ENCODE results near the gene CDPF1.

CDPF1 gene

GRCh38 chr22:46294784-46295183, 44.7 kb upstream of the CDPF1 start:
- DNase-seq (ENCODE audit: low spot score): no peak
- H3K27ac ChIP-seq: 0 out of 2 replicates have a peak overlapping the region, but pooled peaks have one; percentile 7
- POLR2A ChIA-PET (ENCODE audit: low non-redundant PET): no interaction called here
- TF ChIP-seq CTCF (conservative IDR thresholded peaks at IDR 0.05; ENCODE audit: low read depth): no peak
- CTCF ChIA-PET: no interaction called here

- ChIA-PET POLR2A (ENCODE audit: low non-redundant PET) (no interaction called here), CTCF (no interaction called here)
- H3K27ac ChIP-seq: peak overlapping the region; percentile 45
- DNase-seq (ENCODE audit: low spot score): no peak
- TF ChIP-seq CTCF (conservative IDR thresholded peaks at IDR 0.05; ENCODE audit: low read depth): no peak
Measured at GRCh38 chr22:46293577-46294260, 43.6 kb upstream of the CDPF1 start.

GRCh38 chr22:46292732-46293131, 42.6 kb upstream of the CDPF1 start:
- TF ChIP-seq CTCF (conservative IDR thresholded peaks at IDR 0.05; ENCODE audit: low read depth): no peak
- DNase-seq (ENCODE audit: low spot score): no peak
- CTCF ChIA-PET: no interaction called here

GRCh38 chr22:46292173-46292572, 42.1 kb upstream of the CDPF1 start:
- ChIA-PET POLR2A (ENCODE audit: low non-redundant PET) (no interaction called here), CTCF (no interaction called here)
- no peak for TF ChIP-seq CTCF (conservative IDR thresholded peaks at IDR 0.05; ENCODE audit: low read depth)
- H3K27ac ChIP-seq: no peak overlapping the region
- DNase-seq (ENCODE audit: low spot score): no peak

More at GRCh38 chr22:46292732-46293131, 42.6 kb upstream of the CDPF1 start:
- H3K27ac ChIP-seq: peak overlapping the region; percentile 45
- POLR2A ChIA-PET (ENCODE audit: low non-redundant PET): no interaction called here

- ChIA-PET CTCF (interaction anchor here (0.6 kb wide), 1 partner anchor 265 kb away, joined by 4 read pairs; no protein-coding TSS in a partner anchor), POLR2A (ENCODE audit: low non-redundant PET) (no interaction called here)
- DNase-seq (ENCODE audit: low spot score): no peak
- TF ChIP-seq CTCF (conservative IDR thresholded peaks at IDR 0.05; ENCODE audit: low read depth): no peak
- no peak overlapping the region for H3K27ac ChIP-seq
Measured at GRCh38 chr22:46290843-46291785, 41.0 kb upstream of the CDPF1 start.

- CTCF ChIA-PET: no interaction called here
- DNase-seq (ENCODE audit: low spot score): no peak
Measured at GRCh38 chr22:46290121-46290842, 40.2 kb upstream of the CDPF1 start.

More at GRCh38 chr22:46290121-46290842, 40.2 kb upstream of the CDPF1 start:
- no peak for TF ChIP-seq CTCF (conservative IDR thresholded peaks at IDR 0.05; ENCODE audit: low read depth)
- POLR2A ChIA-PET (ENCODE audit: low non-redundant PET): no interaction called here
- no peak overlapping the region for H3K27ac ChIP-seq

All from RWPE1 (cell line).